ENCODE measurements around the gene ZBTB44. TPM values are rescaled to one million over a fixed set of nuclear protein-coding genes. Genes with fewer than 3 reads are reported as not detected.
A peak's percentile ranks its signal among the peaks of the same experiment; 100 is the strongest.

Gene ZBTB44
- total and polyA plus RNA-seq, 4 experiments from 2014 or later: 3.0 to 76.2 (median 40.7) TPM

DNA sequence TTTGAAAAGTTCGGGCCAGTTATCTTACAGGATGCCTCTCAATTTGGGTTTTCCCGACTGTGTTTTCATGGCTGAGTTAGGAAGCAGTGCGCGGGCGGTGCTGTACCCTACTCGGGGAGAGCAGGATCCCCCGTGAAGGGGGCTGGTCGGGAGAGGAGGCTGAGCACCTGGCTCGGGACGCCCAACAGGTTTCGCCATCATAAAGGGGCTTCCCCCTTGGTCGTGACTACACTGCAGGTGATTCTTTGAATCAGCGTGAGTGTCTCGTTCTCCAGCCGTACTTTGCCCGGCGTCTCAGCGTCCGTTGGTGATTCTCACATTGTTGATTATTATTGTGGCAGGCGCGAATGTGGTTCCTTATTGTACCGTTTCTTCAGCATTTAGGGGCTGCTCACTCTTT is 108.6 kb downstream of the ZBTB44 start:
- H3K27ac Mint-ChIP-seq: no peak overlapping the region
- Histone ChIP-seq H3K27me3 (ENCODE audit: insufficient read depth, low read length) (no peaks in the 10 kb centered on the region), H3K9me3 (ENCODE audit: control insufficient read depth in 1 of 2, low read length in 2 of 2) (no peaks in the 10 kb centered on the region), H3K4me1 (ENCODE audit: insufficient read depth, low read length) (no peaks in the 10 kb centered on the region), H3K4me3 (ENCODE audit: low read length in 2 of 2) (no peak overlapping the region), H3K36me3 (ENCODE audit: insufficient read depth, low read length) (no peaks in the 10 kb centered on the region), H3K27ac (ENCODE audit: low read depth, low read length) (no peak overlapping the region)
- ChIA-PET CTCF (ENCODE audit: partially characterized antibody) (no interaction called here), POLR2A (ENCODE audit: partially characterized antibody) (no interaction called here)
- no peaks in the 10 kb centered on the region for H3K36me3 Mint-ChIP-seq
- DNase-seq: no peak
- peaks cover 3 to 5% of the 10 kb centered on the region in 2 donors for H3K27me3 Mint-ChIP-seq
- intact Hi-C loops (cut with micrococcal nuclease): no loop called here
- H3K9me3 Mint-ChIP-seq: peaks cover 0 to 2% (median 0%) of the 10 kb centered on the region in 8 donors
- H3K4me1 Mint-ChIP-seq: no peaks in the 10 kb centered on the region
- no peak overlapping the region for H3K4me3 Mint-ChIP-seq

DNA sequence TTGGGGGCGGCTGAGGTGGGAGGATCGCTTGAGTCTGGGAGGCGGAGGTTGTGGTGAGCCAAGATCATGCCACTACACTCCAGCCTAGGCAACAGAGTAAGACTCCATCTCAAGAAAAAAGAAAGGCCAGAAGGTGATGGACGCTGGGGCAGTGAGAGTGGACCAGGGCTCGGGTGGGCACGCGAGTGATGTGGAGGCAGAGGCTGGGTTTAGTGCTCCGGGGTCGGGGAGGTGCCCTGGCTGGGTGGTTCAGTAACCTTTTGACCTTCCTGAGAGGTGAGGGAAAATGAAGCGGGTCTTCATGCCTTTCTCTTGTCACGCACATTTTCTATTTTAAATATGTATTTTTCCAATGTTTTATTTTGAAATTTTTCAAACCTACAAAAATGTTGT is 110.0 kb downstream of the ZBTB44 start:
- no peak for DNase-seq
- POLR2A ChIA-PET (ENCODE audit: partially characterized antibody): no interaction called here
- Histone ChIP-seq H3K27me3 (ENCODE audit: insufficient read depth, low read length) (no peaks in the 10 kb centered on the region), H3K4me1 (ENCODE audit: insufficient read depth, low read length) (no peaks in the 10 kb centered on the region), H3K9me3 (ENCODE audit: control insufficient read depth in 1 of 2, low read length in 2 of 2) (no peaks in the 10 kb centered on the region), H3K4me3 (ENCODE audit: low read length in 2 of 2) (no peak overlapping the region), H3K36me3 (ENCODE audit: insufficient read depth, low read length) (no peaks in the 10 kb centered on the region), H3K27ac (ENCODE audit: low read depth, low read length) (no peak overlapping the region)
- H3K36me3 Mint-ChIP-seq: no peaks in the 10 kb centered on the region
- peaks cover 1 to 2% of the 10 kb centered on the region in 2 donors for H3K27me3 Mint-ChIP-seq
- peaks cover 0 to 2% (median 0%) of the 10 kb centered on the region in 8 donors for H3K9me3 Mint-ChIP-seq
- CTCF ChIA-PET (ENCODE audit: partially characterized antibody): no interaction called here
- intact Hi-C loops (cut with micrococcal nuclease): no loop called here
- no peak overlapping the region for H3K27ac Mint-ChIP-seq
- no peaks in the 10 kb centered on the region for H3K4me1 Mint-ChIP-seq
- H3K4me3 Mint-ChIP-seq: no peak overlapping the region

DNA sequence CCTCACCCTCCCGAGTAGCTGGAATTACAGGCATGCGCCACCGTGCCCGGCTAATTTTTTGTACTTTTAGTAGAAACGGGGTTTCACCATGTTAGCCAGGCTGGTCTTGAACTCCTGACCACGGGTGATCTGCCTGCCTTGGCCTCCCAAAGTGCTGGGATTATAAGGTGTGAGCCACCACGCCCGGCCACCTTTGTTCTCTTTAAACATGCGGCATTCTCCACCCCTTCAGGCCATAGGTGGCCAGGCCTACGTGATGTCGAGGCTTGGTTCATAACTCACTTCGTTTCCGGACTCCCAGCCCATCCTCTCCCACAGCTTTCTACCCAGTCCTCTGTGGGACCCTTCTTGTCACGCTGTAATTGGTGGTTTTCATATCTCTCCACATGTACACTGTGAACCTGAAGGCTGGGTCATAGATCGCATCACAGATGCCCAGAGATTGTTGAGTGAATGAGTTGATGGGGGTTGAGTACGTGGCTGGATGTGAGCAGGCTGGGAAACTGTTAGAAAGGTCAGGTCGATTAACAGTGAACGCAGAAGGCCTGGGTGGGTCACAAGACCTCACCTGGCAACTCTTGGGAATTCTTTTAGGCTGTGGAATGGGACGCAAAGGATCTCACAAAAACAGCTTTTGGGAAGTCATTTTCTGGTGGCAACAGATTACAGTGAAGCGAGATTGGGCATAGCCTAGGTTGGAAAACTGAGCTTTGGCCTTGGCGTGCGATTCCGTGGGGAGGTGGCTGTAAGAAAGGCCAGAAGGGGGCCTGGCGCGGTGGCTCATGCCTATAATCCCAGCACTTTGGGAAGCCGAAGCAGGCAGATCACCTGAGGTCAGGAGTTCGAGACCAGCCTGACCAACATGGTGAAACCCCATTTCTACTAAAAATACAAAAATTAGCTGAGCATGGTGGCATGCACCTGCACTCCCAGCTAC is 110.7 kb downstream of the ZBTB44 start:
- H3K36me3 ChIP-seq (ENCODE audit: insufficient read depth, low read length): no peaks in the 10 kb centered on the region
- H3K4me3 ChIP-seq (ENCODE audit: low read length in 2 of 2): no peak overlapping the region
- no peaks in the 10 kb centered on the region for H3K27me3 ChIP-seq (ENCODE audit: insufficient read depth, low read length)
- peaks cover 1 to 2% of the 10 kb centered on the region in 2 donors for H3K27me3 Mint-ChIP-seq
- no peaks in the 10 kb centered on the region for H3K36me3 Mint-ChIP-seq
- no peak overlapping the region for H3K4me3 Mint-ChIP-seq
- H3K9me3 ChIP-seq (ENCODE audit: control insufficient read depth in 1 of 2, low read length in 2 of 2): no peaks in the 10 kb centered on the region
- H3K27ac Mint-ChIP-seq: no peak overlapping the region
- POLR2A ChIA-PET (ENCODE audit: partially characterized antibody): no interaction called here
- H3K27ac ChIP-seq (ENCODE audit: low read depth, low read length): no peak overlapping the region
- CTCF ChIA-PET (ENCODE audit: partially characterized antibody): interaction anchor here (1.7 kb wide), 1 partner anchor 9 kb away, joined by 5 read pairs; no protein-coding TSS in a partner anchor
- H3K4me1 Mint-ChIP-seq: no peaks in the 10 kb centered on the region
- H3K9me3 Mint-ChIP-seq: peaks cover 0 to 2% (median 0%) of the 10 kb centered on the region in 8 donors
- no peaks in the 10 kb centered on the region for H3K4me1 ChIP-seq (ENCODE audit: insufficient read depth, low read length)
- no peak for DNase-seq
- intact Hi-C loops (cut with micrococcal nuclease): no loop called here

DNA sequence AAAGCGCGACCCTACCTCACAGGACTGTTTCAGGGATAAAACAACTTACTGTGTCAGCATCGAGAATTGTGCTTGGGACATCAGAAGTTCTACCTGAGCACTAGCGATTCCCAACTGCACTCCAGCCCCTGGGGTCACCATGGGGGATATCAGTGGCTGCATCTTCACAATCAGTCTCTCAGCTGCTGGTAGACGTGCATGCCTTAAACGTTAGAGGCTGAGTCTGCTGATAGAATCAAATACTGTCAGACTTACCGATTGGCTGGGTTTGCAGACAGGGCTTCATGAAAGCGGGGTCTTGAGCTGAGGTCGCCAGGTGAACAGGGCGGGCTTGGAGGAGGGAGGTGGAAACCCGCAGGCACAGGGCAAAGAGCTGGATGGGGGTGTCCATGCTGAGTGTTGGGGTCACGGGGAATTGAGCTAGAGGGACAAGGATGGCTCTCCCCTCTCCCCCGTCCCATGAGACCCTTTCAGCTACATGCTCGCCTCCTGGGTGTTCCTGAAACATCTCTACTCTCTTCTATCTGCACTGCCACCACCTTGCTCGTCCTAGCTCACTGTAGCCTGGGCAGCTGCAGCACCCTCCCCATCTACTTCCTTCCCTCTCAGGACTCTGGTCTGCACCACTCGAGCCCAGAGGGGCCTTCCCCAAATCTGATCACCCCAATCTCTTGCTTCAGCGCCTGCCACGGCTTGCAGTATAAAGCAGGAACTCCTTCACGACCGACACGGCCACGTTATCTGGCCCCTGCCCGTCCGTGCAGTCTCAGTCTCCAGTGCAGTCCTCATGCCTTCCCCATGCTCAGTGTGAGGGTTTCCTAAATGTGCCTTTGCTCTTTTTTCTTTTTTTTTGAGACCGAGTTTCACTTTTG is 111.7 kb downstream of the ZBTB44 start:
- intact Hi-C loops (cut with micrococcal nuclease): no loop called here
- Histone ChIP-seq H3K4me3 (ENCODE audit: low read length in 2 of 2) (no peak overlapping the region), H3K36me3 (ENCODE audit: insufficient read depth, low read length) (no peaks in the 10 kb centered on the region), H3K9me3 (ENCODE audit: control insufficient read depth in 1 of 2, low read length in 2 of 2) (no peaks in the 10 kb centered on the region), H3K27ac (ENCODE audit: low read depth, low read length) (no peak overlapping the region), H3K4me1 (ENCODE audit: insufficient read depth, low read length) (no peaks in the 10 kb centered on the region), H3K27me3 (ENCODE audit: insufficient read depth, low read length) (no peaks in the 10 kb centered on the region)
- Mint-ChIP-seq H3K9me3 (peaks cover 0 to 3% (median 0%) of the 10 kb centered on the region in 8 donors), H3K27me3 (peaks cover 1 to 2% of the 10 kb centered on the region in 2 donors), H3K4me1 (no peaks in the 10 kb centered on the region), H3K4me3 (no peak overlapping the region), H3K36me3 (no peaks in the 10 kb centered on the region), H3K27ac (no peak overlapping the region)
- ChIA-PET POLR2A (ENCODE audit: partially characterized antibody) (no interaction called here), CTCF (ENCODE audit: partially characterized antibody) (interaction anchor here (0.8 to 1.7 kb wide), 2 partner anchors 10 to 918 kb away, joined by 3 to 5 read pairs; no protein-coding TSS in a partner anchor)
- DNase-seq: no peak

DNA sequence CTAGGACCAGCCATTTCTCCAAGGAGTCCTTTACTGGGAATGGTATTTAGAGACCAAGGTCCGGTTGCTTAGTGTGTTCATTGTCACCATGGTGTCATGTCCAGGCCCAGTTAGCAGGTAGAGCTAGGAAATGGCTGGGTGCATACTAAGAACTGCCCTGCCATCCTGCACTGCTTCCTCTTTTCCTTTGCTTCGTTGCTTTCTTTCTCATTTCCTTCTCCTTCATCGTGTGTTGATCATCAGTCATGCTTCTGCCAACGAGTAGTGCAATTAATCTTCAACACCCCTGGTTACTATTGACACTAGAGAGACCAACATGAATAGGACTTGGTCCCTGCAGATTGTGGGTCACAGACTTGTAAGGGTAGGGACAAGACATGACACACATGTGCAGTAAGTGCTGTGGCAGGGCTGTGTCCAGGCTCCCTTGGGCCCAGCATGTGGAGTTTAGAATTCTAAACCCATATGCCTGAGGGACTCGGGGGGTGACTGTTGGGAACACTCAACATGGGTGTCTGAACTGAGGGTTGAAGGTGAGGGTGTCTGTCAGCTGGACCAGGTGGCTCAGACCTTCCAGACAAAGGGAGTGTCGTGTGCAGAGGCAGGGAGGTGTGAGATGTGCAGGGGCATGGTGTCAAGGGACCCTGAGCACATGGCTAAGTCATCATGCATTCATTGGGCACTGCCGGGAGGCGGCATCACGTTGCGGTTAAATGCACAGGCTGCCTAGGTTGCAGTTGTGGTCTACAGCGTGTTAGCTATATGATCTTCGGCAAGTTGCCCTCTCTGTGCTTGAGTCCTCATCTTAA is 112.5 kb downstream of the ZBTB44 start:
- Histone ChIP-seq H3K9me3 (ENCODE audit: control insufficient read depth in 1 of 2, low read length in 2 of 2) (no peaks in the 10 kb centered on the region), H3K36me3 (ENCODE audit: insufficient read depth, low read length) (no peaks in the 10 kb centered on the region), H3K4me1 (ENCODE audit: insufficient read depth, low read length) (no peaks in the 10 kb centered on the region), H3K4me3 (ENCODE audit: low read length in 2 of 2) (no peak overlapping the region), H3K27me3 (ENCODE audit: insufficient read depth, low read length) (no peaks in the 10 kb centered on the region), H3K27ac (ENCODE audit: low read depth, low read length) (no peak overlapping the region)
- Mint-ChIP-seq H3K27me3 (peaks cover 0 to 1% of the 10 kb centered on the region in 2 donors), H3K27ac (no peak overlapping the region), H3K36me3 (no peaks in the 10 kb centered on the region), H3K4me1 (no peaks in the 10 kb centered on the region), H3K4me3 (no peak overlapping the region), H3K9me3 (peaks cover 0 to 3% (median 0%) of the 10 kb centered on the region in 8 donors)
- DNase-seq: no peak
- ChIA-PET POLR2A (ENCODE audit: partially characterized antibody) (no interaction called here), CTCF (ENCODE audit: partially characterized antibody) (interaction anchor here (0.8 to 1.8 kb wide), 3 partner anchors 11 to 917 kb away, joined by 3 to 6 read pairs (median 5); no protein-coding TSS in a partner anchor)
- intact Hi-C loops (cut with micrococcal nuclease): no loop called here

DNA sequence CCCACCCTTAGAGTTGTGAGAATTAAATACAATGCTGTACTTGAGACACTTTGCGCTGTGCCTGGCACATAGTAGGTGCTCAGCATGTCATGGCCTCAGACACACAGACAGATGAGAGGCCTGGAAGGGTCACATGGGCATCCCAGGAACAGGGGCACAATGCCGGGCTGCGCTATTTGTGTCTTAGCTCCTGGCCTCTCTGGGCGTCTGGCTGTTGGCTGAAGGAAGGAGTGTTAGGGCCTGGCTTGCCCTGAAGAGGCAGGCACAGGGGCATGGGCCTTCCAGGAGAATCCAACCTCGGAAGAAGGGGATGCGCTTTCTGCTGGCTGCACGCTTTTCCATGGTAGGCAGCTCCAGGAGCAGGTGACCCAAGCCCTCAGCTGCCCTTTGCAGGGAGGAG is 113.7 kb downstream of the ZBTB44 start:
- Histone ChIP-seq H3K36me3 (ENCODE audit: insufficient read depth, low read length) (no peaks in the 10 kb centered on the region), H3K9me3 (ENCODE audit: control insufficient read depth in 1 of 2, low read length in 2 of 2) (no peaks in the 10 kb centered on the region), H3K4me1 (ENCODE audit: insufficient read depth, low read length) (no peaks in the 10 kb centered on the region), H3K27ac (ENCODE audit: low read depth, low read length) (no peak overlapping the region), H3K27me3 (ENCODE audit: insufficient read depth, low read length) (no peaks in the 10 kb centered on the region), H3K4me3 (ENCODE audit: low read length in 2 of 2) (no peak overlapping the region)
- no peak for DNase-seq
- CTCF ChIA-PET (ENCODE audit: partially characterized antibody): interaction anchor here (0.8 to 1.8 kb wide), 2 partner anchors 9 to 15 kb away, joined by 3 to 6 read pairs; no protein-coding TSS in a partner anchor
- Mint-ChIP-seq H3K27me3 (peaks cover 0 to 1% of the 10 kb centered on the region in 2 donors), H3K4me1 (no peaks in the 10 kb centered on the region), H3K4me3 (peak overlapping the region in 1 of 8 donors; percentile 60), H3K36me3 (no peaks in the 10 kb centered on the region), H3K9me3 (peaks cover 0 to 3% (median 0%) of the 10 kb centered on the region in 8 donors), H3K27ac (no peak overlapping the region)
- POLR2A ChIA-PET (ENCODE audit: partially characterized antibody): no interaction called here
- intact Hi-C loops (cut with micrococcal nuclease): no loop called here
